A204.1 (cell line): ENCODE data around the gene PAK4.
"Not testable (repeated sequence)": the region's sequence is repeated elsewhere in the genome, so short reads cannot be mapped to it uniquely, and the experiment has no call there.

Experiments
- FAIRE-seq: peaks from 2 replicates; lab custom pipeline; 2012; peaks lifted over from hg19 to GRCh38; lab: Jason Lieb, UNC

PAK4 gene

GRCh38 chr19:39100500-39101166, 25.0 kb upstream of the PAK4 start:
- FAIRE-seq = no peak

GRCh38 chr19:39103151-39103550, 22.4 kb upstream of the PAK4 start:
- no peak for FAIRE-seq

GRCh38 chr19:39104186-39104596, 21.4 kb upstream of the PAK4 start:
- FAIRE-seq = no peak

GRCh38 chr19:39106194-39106593, 19.4 kb upstream of the PAK4 start:
- no peak for FAIRE-seq

- no peak for FAIRE-seq
Measured at GRCh38 chr19:39109641-39110040, 15.9 kb upstream of the PAK4 start.

- FAIRE-seq = no peak
Measured at GRCh38 chr19:39110263-39110967, 15.2 kb upstream of the PAK4 start.

GRCh38 chr19:39111593-39112199, 13.9 kb upstream of the PAK4 start:
- FAIRE-seq = no peak

GRCh38 chr19:39112338-39112890, 13.2 kb upstream of the PAK4 start:
- no peak for FAIRE-seq

GRCh38 chr19:39113199-39113598, 12.4 kb upstream of the PAK4 start:
- FAIRE-seq = no peak

- FAIRE-seq = no peak
Measured at GRCh38 chr19:39115105-39115847, 10.3 kb upstream of the PAK4 start.

- not testable (repeated sequence) for FAIRE-seq
Measured at GRCh38 chr19:39117023-39117422, 8.6 kb upstream of the PAK4 start.

GRCh38 chr19:39119830-39120229, 5.8 kb upstream of the PAK4 start:
- no peak for FAIRE-seq

- FAIRE-seq = no peak
Measured at GRCh38 chr19:39122934-39123731, 2.5 kb upstream of the PAK4 start.

GRCh38 chr19:39124136-39124764, 1.3 kb upstream of the PAK4 start:
- no peak for FAIRE-seq

GRCh38 chr19:39125199-39125553, 410 bp upstream of the PAK4 start:
- no peak for FAIRE-seq

- FAIRE-seq = no peak
Measured at GRCh38 chr19:39126312-39127187, 964 bp downstream of the PAK4 start.

- no peak for FAIRE-seq
Measured at GRCh38 chr19:39127812-39128515, 2.4 kb downstream of the PAK4 start.

- no peak for FAIRE-seq
Measured at GRCh38 chr19:39128516-39129079, 3.0 kb downstream of the PAK4 start.

GRCh38 chr19:39129116-39129515, 3.5 kb downstream of the PAK4 start:
- no peak for FAIRE-seq
